HL-60 (cell line): ENCODE data around the gene PIGN.

Source experiments
- TF ChIP-seq, protein P1 (sequence below): IDR thresholded peaks from one replicate; pipeline ENCODE4 v1.5.1; 2011; ENCODE audit warnings: low read length, control low read depth, inconsistent platforms; ENCODE audit not compliant: insufficient read depth
- TF ChIP-seq, protein P2 (sequence below): IDR thresholded peaks from 2 replicates; pipeline ENCODE4 v1.6.1; 2012; ENCODE audit warnings: low read depth; ENCODE audit not compliant: insufficient replicate concordance

DNA sequence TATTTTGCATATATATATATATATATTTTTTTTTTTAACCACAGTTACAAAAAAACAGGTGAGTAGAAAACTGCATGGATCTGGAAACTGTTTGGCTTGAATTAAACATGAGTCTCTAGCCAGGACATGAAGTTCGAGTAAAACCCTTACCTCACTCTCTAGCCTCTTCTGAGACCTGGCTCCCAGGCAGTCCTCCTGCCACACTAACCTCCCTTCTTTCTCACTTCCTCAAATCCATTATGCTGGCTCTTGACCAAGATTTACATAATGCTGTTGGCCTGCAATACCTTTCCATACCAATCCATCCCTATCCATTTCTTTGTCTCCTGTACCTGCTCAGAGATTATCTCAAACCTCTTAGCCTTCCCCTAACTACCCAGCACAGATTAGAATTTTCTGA is 34.0 kb downstream of the PIGN start:
- TF ChIP-seq, protein P1, sequence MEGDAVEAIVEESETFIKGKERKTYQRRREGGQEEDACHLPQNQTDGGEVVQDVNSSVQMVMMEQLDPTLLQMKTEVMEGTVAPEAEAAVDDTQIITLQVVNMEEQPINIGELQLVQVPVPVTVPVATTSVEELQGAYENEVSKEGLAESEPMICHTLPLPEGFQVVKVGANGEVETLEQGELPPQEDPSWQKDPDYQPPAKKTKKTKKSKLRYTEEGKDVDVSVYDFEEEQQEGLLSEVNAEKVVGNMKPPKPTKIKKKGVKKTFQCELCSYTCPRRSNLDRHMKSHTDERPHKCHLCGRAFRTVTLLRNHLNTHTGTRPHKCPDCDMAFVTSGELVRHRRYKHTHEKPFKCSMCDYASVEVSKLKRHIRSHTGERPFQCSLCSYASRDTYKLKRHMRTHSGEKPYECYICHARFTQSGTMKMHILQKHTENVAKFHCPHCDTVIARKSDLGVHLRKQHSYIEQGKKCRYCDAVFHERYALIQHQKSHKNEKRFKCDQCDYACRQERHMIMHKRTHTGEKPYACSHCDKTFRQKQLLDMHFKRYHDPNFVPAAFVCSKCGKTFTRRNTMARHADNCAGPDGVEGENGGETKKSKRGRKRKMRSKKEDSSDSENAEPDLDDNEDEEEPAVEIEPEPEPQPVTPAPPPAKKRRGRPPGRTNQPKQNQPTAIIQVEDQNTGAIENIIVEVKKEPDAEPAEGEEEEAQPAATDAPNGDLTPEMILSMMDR, result no peak
- TF ChIP-seq, protein P2, sequence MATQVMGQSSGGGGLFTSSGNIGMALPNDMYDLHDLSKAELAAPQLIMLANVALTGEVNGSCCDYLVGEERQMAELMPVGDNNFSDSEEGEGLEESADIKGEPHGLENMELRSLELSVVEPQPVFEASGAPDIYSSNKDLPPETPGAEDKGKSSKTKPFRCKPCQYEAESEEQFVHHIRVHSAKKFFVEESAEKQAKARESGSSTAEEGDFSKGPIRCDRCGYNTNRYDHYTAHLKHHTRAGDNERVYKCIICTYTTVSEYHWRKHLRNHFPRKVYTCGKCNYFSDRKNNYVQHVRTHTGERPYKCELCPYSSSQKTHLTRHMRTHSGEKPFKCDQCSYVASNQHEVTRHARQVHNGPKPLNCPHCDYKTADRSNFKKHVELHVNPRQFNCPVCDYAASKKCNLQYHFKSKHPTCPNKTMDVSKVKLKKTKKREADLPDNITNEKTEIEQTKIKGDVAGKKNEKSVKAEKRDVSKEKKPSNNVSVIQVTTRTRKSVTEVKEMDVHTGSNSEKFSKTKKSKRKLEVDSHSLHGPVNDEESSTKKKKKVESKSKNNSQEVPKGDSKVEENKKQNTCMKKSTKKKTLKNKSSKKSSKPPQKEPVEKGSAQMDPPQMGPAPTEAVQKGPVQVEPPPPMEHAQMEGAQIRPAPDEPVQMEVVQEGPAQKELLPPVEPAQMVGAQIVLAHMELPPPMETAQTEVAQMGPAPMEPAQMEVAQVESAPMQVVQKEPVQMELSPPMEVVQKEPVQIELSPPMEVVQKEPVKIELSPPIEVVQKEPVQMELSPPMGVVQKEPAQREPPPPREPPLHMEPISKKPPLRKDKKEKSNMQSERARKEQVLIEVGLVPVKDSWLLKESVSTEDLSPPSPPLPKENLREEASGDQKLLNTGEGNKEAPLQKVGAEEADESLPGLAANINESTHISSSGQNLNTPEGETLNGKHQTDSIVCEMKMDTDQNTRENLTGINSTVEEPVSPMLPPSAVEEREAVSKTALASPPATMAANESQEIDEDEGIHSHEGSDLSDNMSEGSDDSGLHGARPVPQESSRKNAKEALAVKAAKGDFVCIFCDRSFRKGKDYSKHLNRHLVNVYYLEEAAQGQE, result no peak
